GM18511 (cell line): ENCODE results near the gene SLC45A3.
"Not testable (repeated sequence)": the region's sequence is repeated elsewhere in the genome, so short reads cannot be mapped to it uniquely, and the experiment has no call there.

Source experiments
- ATAC-seq: cut with Tn5 transposase; IDR thresholded peaks from one replicate; pipeline ENCODE4 v1.9.1; 2021; ENCODE audit warnings: mild to moderate bottlenecking, moderate library complexity; ENCODE audit not compliant: unreplicated experiment

The SLC45A3 gene, protein sequence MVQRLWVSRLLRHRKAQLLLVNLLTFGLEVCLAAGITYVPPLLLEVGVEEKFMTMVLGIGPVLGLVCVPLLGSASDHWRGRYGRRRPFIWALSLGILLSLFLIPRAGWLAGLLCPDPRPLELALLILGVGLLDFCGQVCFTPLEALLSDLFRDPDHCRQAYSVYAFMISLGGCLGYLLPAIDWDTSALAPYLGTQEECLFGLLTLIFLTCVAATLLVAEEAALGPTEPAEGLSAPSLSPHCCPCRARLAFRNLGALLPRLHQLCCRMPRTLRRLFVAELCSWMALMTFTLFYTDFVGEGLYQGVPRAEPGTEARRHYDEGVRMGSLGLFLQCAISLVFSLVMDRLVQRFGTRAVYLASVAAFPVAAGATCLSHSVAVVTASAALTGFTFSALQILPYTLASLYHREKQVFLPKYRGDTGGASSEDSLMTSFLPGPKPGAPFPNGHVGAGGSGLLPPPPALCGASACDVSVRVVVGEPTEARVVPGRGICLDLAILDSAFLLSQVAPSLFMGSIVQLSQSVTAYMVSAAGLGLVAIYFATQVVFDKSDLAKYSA

DNA sequence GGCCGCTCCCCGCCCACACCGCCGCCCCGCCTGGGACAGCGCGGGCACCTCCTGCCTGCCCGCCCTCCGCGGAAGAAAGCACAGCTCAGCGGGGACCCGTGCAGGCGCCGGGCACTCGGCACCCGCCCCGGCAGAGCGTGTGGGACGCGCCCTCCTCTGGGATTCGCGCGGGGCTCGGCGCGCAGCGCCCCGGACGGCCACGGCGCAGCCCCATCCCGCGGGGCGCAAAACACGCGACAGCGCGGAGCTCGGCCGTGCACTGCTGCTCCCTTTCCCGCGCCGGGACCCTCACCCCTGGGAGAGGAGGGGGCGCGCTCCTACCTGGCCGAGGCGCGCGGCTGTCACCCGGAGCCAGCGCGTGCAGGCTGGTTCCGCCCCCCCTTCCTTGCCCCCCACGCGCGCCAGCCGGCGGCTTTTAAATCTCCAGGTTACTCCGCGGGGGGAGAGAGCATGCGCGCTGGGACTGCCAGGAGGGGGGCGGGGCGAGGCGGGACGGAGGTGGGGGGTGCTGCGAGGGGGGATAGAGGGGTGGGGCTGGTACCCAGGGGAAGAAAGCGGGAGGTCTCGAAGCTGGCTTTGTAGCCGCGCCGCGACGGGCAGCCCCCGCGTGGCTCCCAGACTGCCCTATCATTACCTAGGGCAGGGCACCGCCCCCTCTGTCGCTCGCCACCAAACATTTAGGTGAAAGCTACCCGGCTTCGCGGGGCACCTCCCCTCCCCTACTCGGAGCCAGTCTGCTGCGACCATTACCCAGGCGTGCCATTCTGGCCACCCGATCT lies at the start of gene SLC45A3:
Gene SLC45A3, minus strand, starts transcription at position 437 of the 779 bp plus-strand sequence. CDS start 15,853 bp downstream, outside the sequence.
- no peak for ATAC-seq

DNA sequence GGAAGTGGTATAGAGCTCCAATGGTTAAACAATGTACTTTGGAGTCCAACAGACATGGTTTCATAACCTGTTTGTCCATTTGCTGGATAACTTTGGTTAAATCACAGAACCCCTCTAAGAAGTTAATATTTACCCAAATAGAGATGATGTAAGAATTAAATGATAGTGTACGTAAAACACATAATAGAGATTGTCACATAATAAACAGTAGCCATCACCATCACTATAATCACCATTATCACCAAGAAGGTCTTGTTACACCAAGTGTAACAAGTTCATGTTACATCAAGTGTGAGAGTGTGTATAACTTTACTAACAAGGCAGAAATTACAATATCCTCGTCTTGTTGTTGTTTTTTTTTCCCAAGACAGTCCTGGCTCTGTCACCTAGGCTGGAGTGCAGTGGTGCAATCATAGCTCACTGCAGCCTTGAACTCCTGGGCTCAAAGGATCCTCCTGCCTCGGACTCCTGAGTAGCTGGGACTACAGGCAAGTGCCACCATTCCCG lies 46.4 kb upstream of the SLC45A3 start:
- no peak for ATAC-seq

- ATAC-seq = no peak
These were observed 45.2 kb upstream of the SLC45A3 start for GRCh38 chr1:205725514-205725913.

DNA sequence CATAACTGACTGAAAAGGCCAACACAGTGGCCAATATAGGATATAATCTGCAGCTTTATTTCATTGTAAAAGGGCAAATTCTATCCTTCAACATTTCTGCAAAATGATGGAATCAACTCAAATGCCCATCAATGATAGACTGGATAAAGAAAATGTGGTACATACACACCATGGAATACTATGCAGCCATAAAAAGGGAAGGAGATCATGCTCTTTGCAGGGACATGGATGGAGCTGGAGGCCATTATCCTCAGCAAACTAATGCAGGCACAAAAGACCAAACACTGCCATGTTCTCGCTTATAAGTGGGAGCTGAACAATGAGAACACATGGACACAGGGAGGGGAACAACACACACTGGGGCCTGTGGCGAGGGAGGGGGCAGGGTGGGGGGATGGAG lies 40.4 kb upstream of the SLC45A3 start:
- not testable (repeated sequence) for ATAC-seq

- no peak for ATAC-seq
These were observed 39.5 kb upstream of the SLC45A3 start for GRCh38 chr1:205719762-205720161.

- no peak for ATAC-seq
These were observed 38.7 kb upstream of the SLC45A3 start for GRCh38 chr1:205719015-205719414.

DNA sequence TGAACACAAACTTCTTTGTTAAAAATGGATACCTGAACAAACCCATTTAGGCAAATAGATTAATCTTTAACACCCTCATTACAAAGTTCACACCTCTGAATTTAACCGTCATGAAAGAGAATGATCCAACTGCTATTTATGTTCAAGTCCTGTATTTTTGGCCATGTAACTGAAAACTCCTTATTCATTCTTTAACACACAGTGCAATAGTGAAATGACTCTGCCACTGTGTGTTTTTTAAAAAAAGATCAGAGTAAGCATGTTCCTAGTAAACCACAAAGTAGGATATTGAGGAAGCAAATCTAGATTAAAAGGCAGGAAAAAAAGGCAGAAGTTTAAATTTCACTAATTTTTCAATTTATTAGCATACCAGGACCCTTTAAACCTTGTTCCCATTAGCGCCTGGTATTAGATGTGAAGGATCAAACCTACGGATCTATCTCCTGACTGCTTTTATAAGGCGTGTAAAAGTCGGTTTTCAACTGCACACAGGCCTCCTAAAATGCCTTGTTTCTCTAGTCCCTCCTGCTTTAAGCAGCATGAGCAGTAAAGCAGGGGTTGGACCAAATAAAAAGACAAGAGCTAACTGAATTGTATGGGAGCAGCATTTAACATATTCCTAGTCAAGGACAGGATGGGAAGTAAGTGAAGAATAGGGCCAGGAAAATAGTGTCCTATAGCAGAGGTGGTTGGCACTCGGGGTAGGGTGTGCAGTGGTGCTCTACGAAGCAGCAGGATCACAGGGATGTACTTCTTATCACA lies 36.2 kb upstream of the SLC45A3 start:
- no peak for ATAC-seq

DNA sequence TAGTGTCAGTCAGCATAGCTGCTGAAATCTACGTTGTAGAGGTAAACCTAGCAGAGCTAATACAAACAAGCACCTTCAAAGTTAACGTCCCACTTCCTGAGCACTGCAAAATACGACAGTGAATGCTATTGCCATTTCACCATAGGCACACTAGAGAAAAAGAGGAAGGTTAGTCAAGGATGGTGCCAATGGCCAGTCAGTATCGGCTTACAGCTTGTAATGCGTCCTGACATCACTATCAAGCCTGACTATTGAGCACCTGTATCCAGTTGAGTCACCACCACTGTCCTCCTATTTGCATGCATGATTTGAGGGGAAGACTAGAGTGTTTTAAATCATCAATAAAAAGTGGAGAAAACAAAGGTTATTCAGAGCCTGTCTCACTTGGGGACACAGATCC lies 35.3 kb upstream of the SLC45A3 start:
- ATAC-seq = no peak

GRCh38 chr1:205714906-205715246 lies 34.6 kb upstream of the SLC45A3 start:
- ATAC-seq = no peak

- ATAC-seq = no peak
These were observed 34.0 kb upstream of the SLC45A3 start for GRCh38 chr1:205714190-205714905.

DNA sequence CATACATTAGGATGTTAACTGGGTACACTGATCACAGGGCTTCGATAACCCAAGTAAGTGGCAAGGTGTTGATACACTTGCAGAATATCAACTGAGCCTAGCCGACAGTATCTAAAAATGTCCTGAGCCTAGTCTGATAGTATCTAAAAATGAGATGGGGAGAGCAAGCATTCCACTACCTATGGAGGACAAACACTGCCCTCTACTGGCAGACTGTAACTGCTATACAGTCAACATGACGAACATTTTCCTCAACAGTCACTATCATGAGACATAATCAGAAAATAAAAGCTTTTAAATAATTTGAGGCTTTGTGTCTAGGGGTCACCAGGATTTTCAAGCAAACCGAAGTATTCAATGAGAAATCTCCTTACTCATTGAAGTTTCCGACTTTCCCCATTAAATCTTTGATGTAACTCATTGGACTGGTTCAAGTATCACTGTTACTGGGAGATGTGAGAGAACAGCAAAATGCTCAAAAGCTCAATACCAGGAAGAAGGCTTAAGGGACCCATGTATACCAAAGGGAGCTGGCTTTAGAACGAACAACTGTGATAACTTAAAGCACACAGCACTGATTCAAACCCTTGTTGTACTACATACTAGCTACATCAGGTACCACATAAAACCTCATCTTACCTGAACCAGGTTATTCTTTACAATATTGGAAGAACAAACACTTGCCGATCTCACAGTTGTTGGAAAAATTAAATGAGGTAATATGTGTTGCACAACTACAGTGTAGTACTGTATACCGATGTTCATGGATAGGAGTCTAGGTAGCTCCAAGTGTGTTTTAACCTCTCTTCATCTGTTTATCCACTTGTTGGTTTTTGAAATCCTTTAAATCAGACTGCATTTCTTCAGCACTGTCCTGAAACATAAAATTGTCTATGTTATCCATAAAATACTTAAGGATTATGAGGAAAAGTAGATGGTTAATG lies 31.1 kb upstream of the SLC45A3 start:
- no peak for ATAC-seq

GRCh38 chr1:205710201-205711062 lies 30.1 kb upstream of the SLC45A3 start:
- ATAC-seq = no peak

DNA sequence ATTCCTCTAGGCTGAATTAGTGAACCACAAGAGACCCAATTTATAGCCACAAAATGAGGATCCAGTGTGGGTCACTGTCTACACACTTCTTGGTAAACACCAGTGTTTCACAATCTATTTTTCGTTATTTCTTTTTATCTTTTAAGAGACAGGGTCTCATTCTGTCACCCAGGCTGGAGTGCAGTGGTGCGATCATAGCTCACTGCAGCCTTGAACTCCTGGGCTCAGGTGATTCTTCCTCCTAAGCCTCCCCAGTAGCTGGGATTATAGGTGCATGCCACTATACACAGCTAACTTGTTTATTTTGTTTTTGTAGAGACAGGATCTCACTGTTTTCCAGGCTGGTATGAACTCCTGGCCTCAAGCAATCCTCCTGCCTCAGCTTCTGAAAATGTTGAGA lies 29.3 kb upstream of the SLC45A3 start:
- ATAC-seq = no peak

DNA sequence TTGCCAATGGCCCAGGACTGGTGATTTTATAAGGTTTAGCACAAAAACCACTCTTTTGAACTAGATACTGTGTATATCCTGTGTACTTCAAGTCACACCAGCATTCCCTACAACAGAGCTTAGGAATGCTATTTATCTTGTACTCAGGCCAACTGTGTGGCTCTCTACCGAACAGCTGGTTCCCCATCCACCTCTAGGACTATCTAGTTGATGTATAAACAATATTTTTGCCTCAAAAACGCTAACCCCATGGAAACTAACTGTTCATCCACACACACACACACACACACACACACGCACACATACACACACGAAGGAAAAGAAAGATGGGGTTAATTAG lies 28.7 kb upstream of the SLC45A3 start:
- ATAC-seq = no peak

- ATAC-seq = no peak
These were observed 26.5 kb upstream of the SLC45A3 start for GRCh38 chr1:205706601-205707502.

- ATAC-seq = no peak
These were observed 24.6 kb upstream of the SLC45A3 start for GRCh38 chr1:205704903-205705302.

GRCh38 chr1:205703072-205703471 lies 22.8 kb upstream of the SLC45A3 start:
- no peak for ATAC-seq
